Pons (tissue), 1 donor: ENCODE results near the gene FYB1.
"Not testable (repeated sequence)": the region's sequence is repeated elsewhere in the genome, so short reads cannot be mapped to it uniquely, and the experiment has no call there.

Experiments used
- DNase-seq: peaks from one replicate; pipeline ENCODE4 v3.0.0-alpha.2; 2016; ENCODE audit warnings: low spot score

FYB1 gene

GRCh38 chr5:39186722-39187539, 32.4 kb downstream of the FYB1 start:
- no peak for DNase-seq

GRCh38 chr5:39186289-39186688, 33.1 kb downstream of the FYB1 start:
- DNase-seq, result no peak

GRCh38 chr5:39185761-39186160, 33.6 kb downstream of the FYB1 start:
- no peak for DNase-seq

DNA sequence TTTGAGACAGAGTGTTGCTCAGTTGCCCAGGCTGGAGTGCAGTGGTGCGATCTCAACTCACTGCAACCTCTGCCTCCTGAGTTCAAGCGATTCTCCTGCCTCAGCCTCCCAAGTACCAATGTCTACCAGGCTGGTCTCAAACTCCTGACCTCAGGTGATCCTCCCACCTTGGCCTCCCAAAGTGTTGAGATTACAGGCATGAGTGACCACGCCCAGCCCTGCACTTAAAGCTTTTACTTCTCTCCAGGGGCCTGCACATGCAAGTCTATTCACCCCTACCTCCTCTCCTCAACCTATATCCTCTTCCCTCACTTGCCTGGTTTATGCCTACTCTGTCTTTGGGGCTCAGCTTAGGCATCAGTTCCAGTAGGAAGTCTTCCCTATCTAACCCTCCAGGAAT, 39.8 kb downstream of the FYB1 start:
- DNase-seq, result not testable (repeated sequence)

DNA sequence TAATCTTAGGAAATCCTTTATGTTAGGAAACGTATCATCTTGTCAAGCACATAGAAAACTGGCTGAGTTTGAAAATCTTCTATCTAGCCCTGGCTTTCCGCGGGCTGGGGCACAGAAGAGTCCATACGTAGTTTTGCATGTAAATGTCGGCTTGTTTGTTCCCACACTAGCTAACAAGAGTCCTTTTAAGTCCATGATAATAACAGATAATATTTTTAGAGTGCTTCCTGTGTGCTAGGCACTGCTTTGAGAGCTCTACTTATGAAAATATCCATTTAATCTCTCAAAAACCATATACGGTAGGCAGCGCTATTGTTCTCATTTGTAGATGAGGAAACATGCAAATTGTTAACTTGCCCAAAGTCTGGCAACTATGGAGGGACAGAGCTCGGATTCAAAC, 40.5 kb downstream of the FYB1 start:
- no peak for DNase-seq

GRCh38 chr5:39178171-39178570, 41.2 kb downstream of the FYB1 start:
- no peak for DNase-seq

- DNase-seq, result peak; percentile 57
Measured at GRCh38 chr5:39177631-39177964, 41.8 kb downstream of the FYB1 start.

DNA sequence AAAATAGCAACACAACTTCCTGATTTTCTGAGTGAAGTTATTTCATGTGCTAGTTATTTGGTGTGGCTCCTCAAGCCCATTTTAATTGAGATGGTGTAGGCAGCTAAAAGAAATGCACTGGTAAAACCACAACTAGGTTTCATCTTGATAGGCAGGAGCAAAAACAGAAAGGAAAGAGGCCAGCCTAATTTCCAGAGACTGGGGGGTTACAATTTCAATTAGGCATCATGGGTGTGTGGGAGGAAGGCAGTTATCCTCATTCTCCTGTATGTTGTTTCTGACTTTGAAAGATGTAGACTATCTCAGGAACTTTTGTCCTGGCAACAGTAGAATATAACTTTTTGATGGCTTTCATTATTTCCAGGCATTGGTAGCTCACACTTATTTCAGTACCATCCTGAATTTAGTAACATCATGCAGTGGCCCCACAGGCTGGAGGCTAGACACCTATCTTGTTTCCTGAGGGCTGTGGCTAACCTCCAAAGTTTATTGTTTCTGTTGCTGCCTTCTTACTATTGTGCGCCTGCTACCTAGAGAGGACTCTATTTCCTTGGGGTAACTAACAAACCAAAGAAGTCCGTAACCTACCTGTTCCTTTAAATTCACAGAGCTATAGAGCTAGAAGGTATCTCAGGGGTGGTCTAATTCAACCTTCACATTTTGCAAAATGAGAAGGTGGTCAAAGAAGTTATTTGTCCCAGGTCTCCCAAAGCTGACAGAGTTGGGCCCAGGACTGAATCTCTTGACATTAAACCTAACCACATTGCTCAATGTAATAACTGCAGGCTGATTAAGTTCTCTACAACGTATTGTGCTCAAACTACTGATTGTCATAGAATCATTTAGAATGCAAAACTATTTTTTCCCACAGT, 42.4 kb downstream of the FYB1 start:
- no peak for DNase-seq

DNA sequence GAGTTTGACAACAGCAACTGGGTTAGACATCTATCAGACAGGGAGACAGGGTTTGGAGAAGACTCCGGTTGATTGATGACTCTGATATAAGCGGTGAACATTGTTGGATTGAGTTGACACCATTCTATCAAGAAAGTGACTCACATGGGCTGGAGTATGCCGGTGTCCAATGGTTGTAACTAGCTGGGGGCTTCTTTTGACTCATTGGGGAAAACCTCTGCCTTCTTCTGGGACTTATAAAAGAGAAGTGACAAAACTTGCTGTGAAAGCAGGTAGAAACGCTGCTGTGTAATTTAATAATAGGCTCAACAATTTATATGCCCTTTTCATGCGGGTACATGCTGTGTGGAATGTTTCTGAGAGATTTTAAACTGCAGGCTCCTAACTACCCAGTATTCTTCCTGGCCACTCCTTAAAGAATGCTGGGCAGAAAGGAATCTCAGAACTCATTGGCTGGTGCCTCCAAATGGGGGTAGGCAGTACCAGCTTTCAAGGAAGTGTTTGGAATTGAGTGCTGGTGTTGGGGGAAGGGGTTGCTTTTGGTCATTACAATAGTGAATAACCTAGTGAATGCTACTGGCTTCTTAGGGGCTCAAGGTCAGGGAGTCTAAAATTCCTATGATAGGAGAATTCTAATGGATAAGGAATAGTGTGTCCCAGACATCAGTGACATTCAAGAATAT, 43.9 kb downstream of the FYB1 start:
- DNase-seq, result no peak

- no peak for DNase-seq
Measured at GRCh38 chr5:39173069-39173468, 46.3 kb downstream of the FYB1 start.

DNA sequence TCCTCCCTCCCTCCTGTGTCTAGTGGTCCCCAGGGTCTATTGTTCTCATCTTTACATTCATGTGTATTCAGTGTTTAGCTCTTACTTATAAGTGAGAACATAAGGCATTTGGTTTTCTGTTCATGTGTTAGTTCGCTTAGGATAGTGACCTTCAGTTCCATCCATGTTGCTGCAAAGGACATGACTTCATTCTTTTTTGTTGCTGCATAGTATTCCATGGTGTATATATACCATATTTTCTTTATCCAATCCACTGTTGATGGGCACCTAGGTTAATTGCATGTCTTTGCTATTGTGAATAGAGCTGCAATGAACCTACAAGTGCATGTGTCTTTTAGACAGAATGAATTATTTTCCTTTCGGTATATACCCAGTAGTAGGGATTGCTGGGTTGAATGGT, 46.8 kb downstream of the FYB1 start:
- no peak for DNase-seq

DNA sequence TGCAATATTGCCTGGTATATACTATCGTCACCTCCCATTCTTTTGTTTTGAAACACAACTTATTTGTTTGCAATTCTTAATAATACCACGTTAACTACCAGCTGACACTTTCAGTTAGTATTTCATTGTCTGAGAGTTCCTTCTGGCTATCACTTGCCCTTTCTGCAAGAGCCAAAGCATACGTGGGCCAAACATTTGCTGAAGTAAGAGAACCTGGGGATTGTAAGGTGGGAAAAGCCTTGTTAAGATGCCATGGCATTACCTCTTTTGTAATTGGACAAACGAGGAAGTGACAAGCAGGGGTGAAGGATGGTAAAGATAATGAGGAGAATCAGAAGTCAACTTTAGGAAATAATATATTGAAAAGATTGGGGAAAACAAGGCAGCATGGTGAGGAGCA, 47.7 kb downstream of the FYB1 start:
- no peak for DNase-seq

DNA sequence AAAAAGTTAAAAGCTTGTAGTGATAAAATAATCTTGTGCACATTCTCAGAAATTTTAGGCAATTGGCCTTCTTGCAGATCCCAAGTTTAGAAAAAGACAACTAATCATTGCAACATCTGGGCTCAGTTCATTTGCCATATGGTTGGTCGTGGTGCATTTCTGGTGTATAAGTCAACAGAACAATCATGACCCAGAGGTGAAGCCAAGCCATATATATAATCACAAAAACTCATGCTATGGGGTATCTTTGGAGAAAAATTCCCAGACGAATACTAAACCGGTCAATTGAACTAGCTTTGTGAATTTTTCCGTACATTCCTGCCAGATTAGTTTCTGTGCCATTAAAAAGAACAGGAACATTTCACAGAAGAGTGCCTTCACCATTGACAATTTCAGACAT, 50.3 kb downstream of the FYB1 start:
- DNase-seq, result no peak

DNA sequence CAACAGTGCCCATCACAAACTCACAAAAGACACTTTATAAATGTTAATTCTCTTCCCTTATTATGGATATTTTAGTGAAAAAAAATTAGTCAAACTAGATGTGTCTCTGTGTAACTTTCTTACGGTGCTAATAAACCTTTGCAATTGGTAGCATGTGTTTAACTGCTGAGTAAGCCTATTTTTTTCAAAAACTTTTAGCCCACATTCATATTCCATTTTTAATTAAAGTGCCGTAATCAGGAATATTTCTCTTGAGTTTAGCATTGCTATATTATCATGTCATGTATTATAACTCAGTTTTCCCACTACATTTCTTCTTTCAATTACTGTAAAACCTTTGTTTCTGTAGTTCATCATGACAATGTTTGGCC, 51.4 kb downstream of the FYB1 start:
- DNase-seq, result no peak

GRCh38 chr5:39167141-39167971, 52.0 kb downstream of the FYB1 start:
- DNase-seq, result no peak

GRCh38 chr5:39164529-39165402, 54.6 kb downstream of the FYB1 start:
- DNase-seq, result no peak

DNA sequence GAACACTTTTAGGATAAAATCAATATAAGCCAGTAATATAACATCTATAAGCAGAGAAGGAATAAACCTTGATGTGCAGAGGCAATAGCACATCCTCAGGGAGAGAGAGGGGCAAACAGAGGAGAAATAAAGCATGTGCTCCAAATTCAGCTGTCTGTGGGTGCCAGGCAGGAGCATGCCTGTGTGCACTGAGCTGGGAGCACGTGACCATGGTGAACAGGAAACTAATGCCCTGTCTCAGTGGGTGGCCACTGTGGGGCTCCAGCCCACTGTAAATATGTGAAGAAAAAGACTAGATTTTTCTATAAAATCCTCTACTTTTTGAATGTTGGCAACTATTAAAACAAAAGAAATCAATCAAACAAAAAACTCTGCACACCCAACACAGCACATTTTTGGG, 55.3 kb downstream of the FYB1 start:
- DNase-seq, result no peak

GRCh38 chr5:39161578-39161977, 57.8 kb downstream of the FYB1 start:
- no peak for DNase-seq

DNA sequence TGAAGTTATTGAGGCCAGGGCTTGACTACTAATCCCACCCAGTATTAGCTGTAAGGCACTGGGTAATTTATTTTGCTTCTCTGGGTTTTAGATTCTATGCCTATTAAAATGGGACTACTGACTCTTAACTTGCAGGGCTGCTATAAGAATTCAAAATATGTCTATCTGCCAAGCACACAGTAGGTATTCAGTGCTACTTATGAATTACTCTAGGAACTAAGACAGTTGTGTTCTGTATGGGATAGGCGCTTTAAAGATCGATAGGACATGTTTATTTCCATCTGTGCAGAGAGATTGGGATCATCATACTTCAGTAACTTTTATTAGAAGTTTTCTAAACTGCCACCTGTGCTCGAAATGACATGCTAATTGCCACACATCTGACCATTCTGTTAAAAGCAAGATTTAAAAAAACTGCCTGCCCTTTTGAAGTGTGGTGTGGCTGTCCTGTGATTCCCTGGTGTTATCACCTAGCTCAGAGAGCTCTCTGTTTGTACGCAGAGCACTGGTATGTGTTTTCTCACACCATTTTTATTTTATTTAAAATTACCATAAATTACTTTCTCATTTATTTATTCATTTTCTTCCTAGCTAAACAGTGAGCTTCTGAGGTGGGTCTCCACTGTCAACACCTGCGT, 58.7 kb downstream of the FYB1 start:
- DNase-seq, result no peak

DNA sequence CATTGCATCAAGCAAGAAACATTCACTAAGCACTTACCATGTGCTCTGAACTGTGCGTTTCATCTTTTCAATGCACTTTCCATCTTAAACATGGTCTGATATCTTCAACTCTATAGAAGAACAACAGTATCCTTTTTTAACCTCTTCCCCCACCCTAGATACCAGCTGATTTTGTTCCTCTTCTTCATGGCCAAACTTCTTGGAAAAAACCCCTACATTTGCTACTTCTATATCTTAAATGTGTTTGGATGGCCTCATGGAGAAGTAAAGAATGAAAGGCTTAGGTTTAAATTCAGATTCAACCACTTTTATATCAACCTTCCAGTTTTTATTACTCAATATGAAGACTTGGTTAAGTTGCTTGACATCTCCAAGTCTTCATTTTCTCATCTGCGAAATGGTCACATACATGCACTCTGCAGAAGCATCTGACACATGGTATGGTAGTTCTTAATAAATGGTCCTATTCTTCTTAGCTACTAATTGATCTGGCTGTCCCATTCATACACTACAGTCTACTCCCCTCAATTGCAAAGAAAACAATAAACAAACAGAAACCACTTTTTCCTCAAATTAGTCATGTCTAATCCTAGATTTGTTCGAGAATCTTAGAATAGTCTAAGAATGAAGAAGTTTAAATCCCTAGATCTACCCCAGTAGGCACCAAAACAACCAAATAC, 59.4 kb downstream of the FYB1 start:
- no peak for DNase-seq
